GM23248 (cell line): ENCODE measurements around the gene MAMDC2.

Experiments
- EZH2 ChIP-seq: fragments of 200-600 bp; sonication (generic); IDR thresholded peaks from 2 replicates; pipeline ENCODE4 v1.6.1; 2018; ENCODE audit warnings: antibody characterized with exemption, mild to moderate bottlenecking; ENCODE audit not compliant: insufficient read depth, poor library complexity, severe bottlenecking
- EZH2phosphoT487 ChIP-seq: fragments of 200-600 bp; sonication (generic); IDR thresholded peaks from 2 replicates; pipeline ENCODE4 v1.6.1; 2018; ENCODE audit warnings: antibody characterized with exemption, moderate library complexity, mild to moderate bottlenecking, low read depth; ENCODE audit not compliant: insufficient read depth

GRCh38 chr9:70000469-70000868, 43.2 kb upstream of the MAMDC2 start:
- no peak for TF ChIP-seq EZH2phosphoT487
- TF ChIP-seq EZH2 = no peak
